Forelimb muscle (tissue), 1 donor: ENCODE measurements around the gene GAK. TPM values are rescaled to one million over a fixed set of nuclear protein-coding genes. Genes with fewer than 3 reads are reported as not detected.
"Not testable (repeated sequence)": the region's sequence is repeated elsewhere in the genome, so short reads cannot be mapped to it uniquely, and the experiment has no call there.

Experiments used
- DNase-seq: peaks from one replicate; pipeline ENCODE4 v3.0.0-alpha.2; 2013; ENCODE audit warnings: low read depth
- polyA plus RNA-seq: library from polyadenylated mRNA; unstranded; fragments of 120-200 nt; gene quantifications from one replicate; pipeline ENCODE4 v1.2.1, GENCODE V29; 2013; ENCODE audit not compliant: insufficient read length

Gene GAK
- polyA plus RNA-seq, 1 donor = 34.6 TPM

GRCh38 chr4:819401-820229, 112.5 kb downstream of the GAK start:
- DNase-seq = no peak

DNA sequence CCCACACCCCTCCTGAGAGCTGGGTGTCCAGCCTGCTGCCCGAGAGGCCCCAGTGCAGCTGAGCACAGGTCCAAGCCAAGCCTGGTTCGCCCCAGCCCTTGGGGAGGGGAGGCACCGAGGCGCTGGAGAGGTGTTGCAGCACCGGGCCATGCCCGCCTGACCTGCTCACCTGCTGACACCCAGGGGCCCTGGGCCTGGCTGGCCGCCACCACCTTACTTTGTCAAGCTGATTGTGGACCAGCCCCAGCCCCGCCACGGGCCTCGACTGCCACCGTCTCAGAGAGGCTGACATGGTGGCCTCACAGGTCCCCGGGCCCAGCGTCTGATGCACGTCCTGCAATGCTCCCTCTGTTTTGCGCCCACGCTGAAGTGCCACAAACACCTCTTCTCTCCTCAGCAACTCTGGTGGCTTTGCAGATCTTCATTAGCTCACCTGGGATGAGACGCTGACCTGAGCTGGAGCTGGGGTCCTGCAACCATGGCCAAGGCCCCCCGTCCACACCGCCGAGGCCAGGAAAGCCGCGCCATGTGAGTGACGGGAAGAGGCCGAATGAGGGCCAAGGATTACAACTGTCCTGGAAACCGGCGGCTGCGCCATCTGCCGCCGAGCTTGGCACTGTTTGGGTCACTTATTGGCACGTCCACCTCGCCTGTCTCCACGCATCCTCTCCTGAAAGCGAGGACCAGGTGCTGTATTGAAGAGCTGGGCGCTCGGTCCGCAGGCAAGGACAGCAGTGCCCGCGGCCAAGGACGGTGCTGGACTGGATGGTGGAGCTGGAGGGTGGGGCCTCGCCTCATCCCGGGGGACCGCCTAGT, 113.8 kb downstream of the GAK start:
- DNase-seq = no peak

- no peak for DNase-seq
Observed at GRCh38 chr4:815464-816146, 116.5 kb downstream of the GAK start.

GRCh38 chr4:814312-814850, 117.7 kb downstream of the GAK start:
- DNase-seq = no peak

- no peak for DNase-seq
Observed at GRCh38 chr4:813900-814299, 118.2 kb downstream of the GAK start.

DNA sequence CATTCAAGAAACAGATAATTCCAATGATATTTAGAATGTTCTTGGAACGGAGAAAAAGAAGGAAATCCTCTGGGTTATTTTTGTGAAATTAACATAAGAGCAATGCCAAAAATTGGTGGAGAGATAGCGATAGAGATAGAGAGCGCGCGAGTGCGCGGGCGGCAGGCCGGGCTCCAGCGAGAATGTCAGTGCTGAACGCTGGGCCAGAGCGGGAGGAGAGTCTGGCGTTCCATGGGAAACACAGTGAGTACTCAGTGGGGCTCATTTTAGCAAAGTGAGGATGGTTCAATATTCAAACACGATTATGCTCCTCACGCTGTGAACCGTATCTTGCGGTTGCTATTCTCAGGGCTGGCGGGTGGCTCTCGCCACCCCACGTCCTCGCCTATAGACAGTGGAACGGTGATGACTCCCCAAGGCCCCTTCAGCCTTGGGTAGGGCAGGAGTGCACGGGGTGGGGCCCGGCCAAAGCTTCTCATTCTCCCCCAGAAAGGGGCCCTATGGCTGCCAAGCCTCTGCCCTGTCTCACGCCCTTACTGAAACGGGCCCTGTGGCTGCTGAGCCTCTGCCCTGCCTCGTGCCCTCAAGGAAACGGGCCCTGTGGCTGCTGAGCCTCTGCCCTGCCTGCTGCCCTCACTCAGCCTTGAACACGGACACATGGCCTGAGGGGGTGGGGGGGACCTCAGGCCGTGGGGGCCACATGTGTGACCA, 123.1 kb downstream of the GAK start:
- DNase-seq = no peak

DNA sequence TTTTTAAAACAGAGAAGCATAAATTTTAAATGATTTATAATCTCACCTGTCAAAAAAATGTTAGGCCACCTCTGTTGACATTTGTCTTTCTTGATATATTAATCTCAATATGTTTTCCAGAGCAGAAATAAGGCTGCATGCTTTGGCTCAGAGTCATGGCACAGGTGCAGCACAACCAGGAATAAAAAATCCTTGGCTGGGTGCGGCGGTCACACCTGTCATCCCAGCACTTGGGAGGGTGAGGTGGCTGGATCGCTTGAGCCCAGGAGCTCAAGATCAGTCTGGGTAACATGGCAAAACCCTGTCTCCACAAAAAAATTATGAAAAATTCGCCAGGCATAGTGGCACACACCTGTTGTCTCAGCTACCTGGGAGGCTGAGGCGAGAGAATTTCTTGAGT, 124.3 kb downstream of the GAK start:
- DNase-seq = no peak

GRCh38 chr4:806979-807378, 125.1 kb downstream of the GAK start:
- not testable (repeated sequence) for DNase-seq

GRCh38 chr4:804804-805203, 127.3 kb downstream of the GAK start:
- DNase-seq = no peak

GRCh38 chr4:803884-804283, 128.2 kb downstream of the GAK start:
- no peak for DNase-seq

DNA sequence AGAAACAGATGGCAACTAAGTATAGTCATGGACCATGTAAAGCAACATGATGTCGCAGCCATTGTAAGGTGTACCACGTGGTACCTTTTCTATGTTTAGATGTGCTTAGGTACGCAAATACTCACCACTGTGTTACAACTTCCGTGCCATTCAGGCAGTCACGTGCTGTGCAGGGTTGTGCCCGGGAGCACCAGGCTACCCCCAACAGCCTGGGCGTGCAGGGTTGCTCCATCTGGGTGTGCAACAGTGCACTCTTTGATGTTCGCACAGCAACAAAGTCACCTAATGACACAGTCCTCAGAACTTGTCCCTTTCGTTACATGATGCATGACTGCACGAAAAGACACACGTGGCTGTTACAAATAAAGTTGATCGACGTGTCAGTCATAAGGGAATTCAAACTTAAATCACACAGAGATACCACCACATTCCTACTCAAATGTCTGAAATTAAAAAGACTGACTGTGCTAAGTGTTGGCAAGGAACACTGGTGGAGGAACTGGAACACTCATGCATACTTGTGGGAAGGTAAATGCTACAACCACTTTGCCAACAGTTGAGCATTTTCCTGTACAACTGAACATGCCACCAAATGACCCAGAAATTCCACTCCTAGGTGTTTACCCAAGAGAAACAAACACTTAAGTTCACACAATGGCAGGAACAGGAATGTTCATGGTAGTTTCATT, 130.5 kb downstream of the GAK start:
- DNase-seq = no peak

Other genes with a start within 250 kb of the GAK start
- gene SLC49A3, start 243.2 kb downstream of the GAK start, polyA plus RNA-seq = 25.2 TPM
- gene PCGF3, start 226.5 kb downstream of the GAK start, polyA plus RNA-seq = 62.9 TPM
- 0.40 TPM for gene CPLX1, start 106.2 kb downstream of the GAK start, polyA plus RNA-seq
- 18.8 TPM for gene TMEM175, start 144 bp upstream of the GAK start, polyA plus RNA-seq
- gene DGKQ, start 41.3 kb upstream of the GAK start, polyA plus RNA-seq = 3.6 TPM
- gene IDUA, start 54.7 kb upstream of the GAK start, polyA plus RNA-seq = 13.9 TPM
- 5.2 TPM for gene SLC26A1, start 61.1 kb upstream of the GAK start, polyA plus RNA-seq
- 295 TPM for gene FGFRL1, start 79.3 kb upstream of the GAK start, polyA plus RNA-seq
- gene RNF212, start 181.2 kb upstream of the GAK start, polyA plus RNA-seq = 1.7 TPM
- 55.6 TPM for gene SPON2, start 240.3 kb upstream of the GAK start, polyA plus RNA-seq